Glutamatergic neuron (in vitro differentiated cells): ENCODE measurements around the gene PLEKHM3. TPM values are rescaled to one million over a fixed set of nuclear protein-coding genes. Genes with fewer than 3 reads are reported as not detected.

Experiments used
- DNase-seq: peaks from one replicate; pipeline ENCODE4 v3.0.0; 2022
- H3K27ac Mint-ChIP-seq: one replicate; pipeline ENCODE4 v1.8.0; 2020; ENCODE audit warnings: mild to moderate bottlenecking, mixed read lengths, inconsistent platforms; ENCODE audit not compliant: unreplicated experiment
- H3K27me3 Mint-ChIP-seq: one replicate; pipeline ENCODE4 v1.8.0; 2020; ENCODE audit warnings: mild to moderate bottlenecking, moderate library complexity, mixed read lengths, inconsistent platforms; ENCODE audit not compliant: unreplicated experiment
- H3K36me3 Mint-ChIP-seq: one replicate; pipeline ENCODE4 v1.8.0; 2020; ENCODE audit warnings: mild to moderate bottlenecking, mixed read lengths, inconsistent platforms; ENCODE audit not compliant: unreplicated experiment
- H3K4me1 Mint-ChIP-seq: one replicate; pipeline ENCODE4 v1.8.0; 2020; ENCODE audit warnings: mild to moderate bottlenecking, low read depth, mixed read lengths, inconsistent platforms; ENCODE audit not compliant: unreplicated experiment
- H3K4me3 Mint-ChIP-seq: one replicate; pipeline ENCODE4 v1.8.0; 2020; ENCODE audit warnings: mild to moderate bottlenecking, mixed read lengths, inconsistent platforms; ENCODE audit not compliant: unreplicated experiment
- H3K9me3 Mint-ChIP-seq: one replicate; pipeline ENCODE4 v1.8.0; 2020; ENCODE audit warnings: mild to moderate bottlenecking, moderate library complexity, mixed read lengths, inconsistent platforms; ENCODE audit not compliant: unreplicated experiment
- total RNA-seq: library from RNA; stranded (reverse); fragmentation: NEBNext Ultra II Directional; extraction: Animal tissue kit (Norgen Biotek cat#: 25700); gene quantifications from one replicate; pipeline ENCODE4 v1.2.1, GENCODE V29; 2021; ENCODE audit not compliant: unreplicated experiment
- TF ChIP-seq, protein P1 (sequence below): fragments of 200-600 bp; sonication (generic); IDR thresholded peaks from one replicate; pipeline ENCODE4 v1.5.0; 2021; ENCODE audit not compliant: partially characterized antibody, unreplicated experiment

PLEKHM3 gene
- total RNA-seq, 1 donor from 2014 or later = 19.5 TPM

DNA sequence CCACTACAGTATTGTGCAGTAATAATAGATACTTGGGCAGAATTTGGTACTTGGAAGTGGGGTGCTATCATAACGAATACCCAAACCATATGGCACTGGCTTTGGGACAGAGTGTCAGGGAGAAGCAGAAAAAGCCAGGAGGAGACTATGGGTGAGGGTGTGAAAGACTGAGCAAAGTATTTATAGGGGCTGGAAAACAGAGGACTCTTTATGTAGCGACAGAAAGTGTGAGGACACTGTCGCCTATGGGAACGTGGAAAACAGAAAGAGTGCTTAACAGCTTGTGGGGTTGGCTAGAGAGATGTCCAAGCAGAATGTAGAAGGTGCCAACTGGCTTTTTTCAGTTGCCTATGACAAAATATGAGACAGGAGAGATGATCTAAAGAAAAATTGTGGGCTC, 40.7 kb upstream of the PLEKHM3 start:
- TF ChIP-seq, protein P1, sequence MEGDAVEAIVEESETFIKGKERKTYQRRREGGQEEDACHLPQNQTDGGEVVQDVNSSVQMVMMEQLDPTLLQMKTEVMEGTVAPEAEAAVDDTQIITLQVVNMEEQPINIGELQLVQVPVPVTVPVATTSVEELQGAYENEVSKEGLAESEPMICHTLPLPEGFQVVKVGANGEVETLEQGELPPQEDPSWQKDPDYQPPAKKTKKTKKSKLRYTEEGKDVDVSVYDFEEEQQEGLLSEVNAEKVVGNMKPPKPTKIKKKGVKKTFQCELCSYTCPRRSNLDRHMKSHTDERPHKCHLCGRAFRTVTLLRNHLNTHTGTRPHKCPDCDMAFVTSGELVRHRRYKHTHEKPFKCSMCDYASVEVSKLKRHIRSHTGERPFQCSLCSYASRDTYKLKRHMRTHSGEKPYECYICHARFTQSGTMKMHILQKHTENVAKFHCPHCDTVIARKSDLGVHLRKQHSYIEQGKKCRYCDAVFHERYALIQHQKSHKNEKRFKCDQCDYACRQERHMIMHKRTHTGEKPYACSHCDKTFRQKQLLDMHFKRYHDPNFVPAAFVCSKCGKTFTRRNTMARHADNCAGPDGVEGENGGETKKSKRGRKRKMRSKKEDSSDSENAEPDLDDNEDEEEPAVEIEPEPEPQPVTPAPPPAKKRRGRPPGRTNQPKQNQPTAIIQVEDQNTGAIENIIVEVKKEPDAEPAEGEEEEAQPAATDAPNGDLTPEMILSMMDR = no peak
- no peaks in the 10 kb centered on the region for H3K27me3 Mint-ChIP-seq
- H3K36me3 Mint-ChIP-seq = no peaks in the 10 kb centered on the region
- H3K27ac Mint-ChIP-seq = no peak overlapping the region
- peaks cover 2% of the 10 kb centered on the region for H3K9me3 Mint-ChIP-seq
- H3K4me3 Mint-ChIP-seq = no peak overlapping the region
- DNase-seq = no peak
- H3K4me1 Mint-ChIP-seq = no peaks in the 10 kb centered on the region

DNA sequence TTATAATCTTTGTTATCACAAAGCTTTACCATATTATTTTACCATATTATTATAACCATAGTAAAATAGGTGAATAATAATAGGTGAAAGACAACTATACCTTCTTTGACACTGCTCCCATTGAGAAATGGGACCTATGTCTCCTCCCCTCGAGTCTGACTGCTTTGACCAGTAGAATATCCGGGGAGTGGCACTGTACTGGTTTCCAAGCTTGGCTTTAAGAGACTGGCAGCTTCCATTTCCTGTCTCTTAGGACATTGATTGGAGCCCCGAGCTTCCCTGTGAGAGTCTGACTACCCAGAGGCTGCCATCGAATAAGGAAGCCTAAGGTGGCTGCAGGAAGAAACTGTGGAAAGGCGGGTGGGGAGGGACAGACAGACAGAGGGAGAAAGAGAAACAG, 40.1 kb upstream of the PLEKHM3 start:
- H3K4me1 Mint-ChIP-seq = no peaks in the 10 kb centered on the region
- TF ChIP-seq, protein P1 = no peak
- H3K27me3 Mint-ChIP-seq = no peaks in the 10 kb centered on the region
- no peak for DNase-seq
- no peak overlapping the region for H3K4me3 Mint-ChIP-seq
- peaks cover 2% of the 10 kb centered on the region for H3K9me3 Mint-ChIP-seq
- no peaks in the 10 kb centered on the region for H3K36me3 Mint-ChIP-seq
- H3K27ac Mint-ChIP-seq = no peak overlapping the region

DNA sequence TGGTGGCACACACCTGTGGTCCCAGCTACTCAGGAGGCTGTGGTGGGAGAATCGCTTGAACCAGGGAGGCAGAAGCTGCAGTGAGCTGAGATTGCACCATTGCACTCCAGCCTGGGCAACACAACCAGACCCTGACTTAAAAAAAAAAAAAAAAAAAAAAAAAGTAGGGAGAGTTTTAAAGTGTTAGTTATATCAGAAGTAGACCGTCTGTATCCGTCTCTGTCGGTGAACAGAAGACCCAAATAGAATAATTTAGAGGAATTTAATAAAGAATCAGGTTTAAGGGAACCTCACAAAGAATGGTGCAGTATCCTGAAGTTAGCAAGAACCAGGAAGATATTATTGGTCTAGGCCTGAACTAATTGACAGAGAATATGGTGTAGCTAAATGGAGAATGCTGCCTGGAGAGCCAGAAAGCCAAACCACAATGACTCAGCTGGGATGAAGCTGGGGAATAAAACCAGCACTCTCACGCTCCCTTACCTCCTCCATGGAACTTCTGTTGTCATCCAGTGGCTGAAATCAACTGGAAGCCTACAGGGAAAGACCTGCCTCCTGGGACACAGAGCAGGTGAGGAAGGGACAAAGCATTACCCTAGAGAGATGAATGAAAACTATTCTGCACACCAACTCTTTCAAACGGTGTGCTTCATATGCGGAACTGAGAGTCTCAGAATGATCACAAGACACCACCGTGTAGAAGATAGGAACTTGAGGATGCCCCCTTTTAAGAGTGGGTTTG, 39.1 kb upstream of the PLEKHM3 start:
- TF ChIP-seq, protein P1 = no peak
- no peaks in the 10 kb centered on the region for H3K36me3 Mint-ChIP-seq
- no peak overlapping the region for H3K27ac Mint-ChIP-seq
- H3K4me1 Mint-ChIP-seq = no peaks in the 10 kb centered on the region
- no peaks in the 10 kb centered on the region for H3K27me3 Mint-ChIP-seq
- DNase-seq = no peak
- H3K9me3 Mint-ChIP-seq = peaks cover 5% of the 10 kb centered on the region
- H3K4me3 Mint-ChIP-seq = no peak overlapping the region

DNA sequence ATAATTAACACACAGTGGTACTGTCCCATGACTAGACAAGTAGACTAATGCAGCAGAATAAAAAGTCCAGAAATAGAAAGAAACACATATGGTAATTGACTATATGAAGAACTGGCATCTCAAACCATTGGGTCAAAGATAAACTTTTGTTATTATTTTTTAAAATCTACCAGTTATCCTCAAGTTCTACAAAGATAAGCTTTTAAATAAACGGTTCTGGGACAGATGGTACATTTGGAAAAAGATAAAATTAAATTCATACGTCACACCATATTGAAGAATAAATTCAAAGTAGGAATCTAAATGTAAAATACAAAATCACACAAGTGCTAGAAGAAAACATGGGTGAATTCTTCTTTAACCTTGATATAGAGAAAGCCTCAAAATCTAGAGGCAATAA, 37.6 kb upstream of the PLEKHM3 start:
- Mint-ChIP-seq H3K4me3 (no peak overlapping the region), H3K27ac (no peak overlapping the region), H3K27me3 (no peaks in the 10 kb centered on the region), H3K4me1 (no peaks in the 10 kb centered on the region), H3K36me3 (no peaks in the 10 kb centered on the region), H3K9me3 (peaks cover 5% of the 10 kb centered on the region)
- TF ChIP-seq, protein P1 = no peak
- DNase-seq = no peak

DNA sequence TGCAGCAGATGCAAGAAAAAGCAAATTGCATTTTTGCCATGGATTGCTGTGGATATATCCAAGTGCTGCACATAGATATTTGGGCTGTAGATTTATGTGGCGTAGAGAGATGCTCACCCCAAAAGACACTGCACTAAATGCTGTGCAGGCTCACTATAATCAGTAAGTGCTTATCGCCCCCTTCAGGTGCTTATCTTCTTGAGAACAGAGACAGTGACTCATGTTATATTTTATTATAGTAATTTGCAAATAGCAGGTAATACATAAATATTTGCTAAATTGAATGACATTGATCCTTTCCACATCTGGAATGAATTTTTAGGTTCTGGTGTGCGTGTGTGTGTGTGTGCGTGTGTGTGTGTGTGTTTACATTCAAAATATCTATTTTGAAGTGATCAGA, 36.8 kb upstream of the PLEKHM3 start:
- no peaks in the 10 kb centered on the region for H3K4me1 Mint-ChIP-seq
- DNase-seq = no peak
- TF ChIP-seq, protein P1 = peak; percentile 31
- H3K27ac Mint-ChIP-seq = no peak overlapping the region
- no peaks in the 10 kb centered on the region for H3K27me3 Mint-ChIP-seq
- peaks cover 5% of the 10 kb centered on the region for H3K9me3 Mint-ChIP-seq
- no peak overlapping the region for H3K4me3 Mint-ChIP-seq
- no peaks in the 10 kb centered on the region for H3K36me3 Mint-ChIP-seq
